H1 (cell line): ENCODE results near the gene RND2. TPM values are rescaled to one million over a fixed set of nuclear protein-coding genes. Genes with fewer than 3 reads are reported as not detected.
A peak's percentile ranks its signal among the peaks of the same experiment; 100 is the strongest.

Experiments
- BCL11A ChIP-seq, 2 experiments: IDR thresholded peaks; one replicate each; pipeline ENCODE4 v1.6.1; 2011; ENCODE audit warnings: low read depth in 2 of 2, low read length in 2 of 2, mild to moderate bottlenecking in 2 of 2
- GABPA ChIP-seq: IDR thresholded peaks from 2 replicates; pipeline ENCODE4 v1.6.1; 2011; ENCODE audit warnings: mild to moderate bottlenecking, low read length, moderate library complexity, borderline replicate concordance; ENCODE audit not compliant: insufficient read depth
- HDAC2 ChIP-seq, 2 experiments: fragments of 300-600 bp in 1 of 2; sonication (generic) in 1 of 2; IDR thresholded peaks; 2 replicates each; pipeline ENCODE4 v1.6.1; 2011 to 2012; ENCODE audit warnings: low read depth in 2 of 2, low read length in 2 of 2, mild to moderate bottlenecking in 2 of 2, moderate library complexity in 2 of 2, borderline replicate concordance in 1 of 2, inconsistent platforms in 1 of 2
- PHF8 ChIP-seq: fragments of 200-600 bp; sonication (generic); conservative IDR thresholded peaks from 2 replicates; pipeline ENCODE4 v1.7.1; 2012; ENCODE audit warnings: low read depth, mild to moderate bottlenecking, inconsistent platforms, low read length, moderate library complexity
- SIN3A ChIP-seq, 2 experiments: IDR thresholded peaks in 1 of 2; conservative IDR thresholded peaks in 1 of 2; 2 replicates each; pipeline ENCODE4 v1.6.1; 2011 to 2012; ENCODE audit warnings: low read length in 2 of 2, improper control_type of control experiment in 1 of 2, low read depth in 1 of 2, mild to moderate bottlenecking in 1 of 2
- SRF ChIP-seq: IDR thresholded peaks from 2 replicates; pipeline ENCODE4 v1.6.1; 2011; ENCODE audit warnings: mild to moderate bottlenecking, low read depth, low read length, moderate library complexity
- TBP ChIP-seq: IDR thresholded peaks from 2 replicates; pipeline ENCODE4 v1.6.1; 2011; ENCODE audit warnings: low read depth, low read length, improper control_type of control experiment
- YY1 ChIP-seq: IDR thresholded peaks from 2 replicates; pipeline ENCODE4 v1.6.1; 2011; ENCODE audit warnings: low read depth, mild to moderate bottlenecking, low read length
- polyA plus RNA-seq, 7 experiments: library from polyadenylated mRNA; depleted of rRNA in 3 of 7; stranded (reverse) in 5 of 7; unstranded in 2 of 7; fragments of >200 nt in 5 of 7; fragments of 200-250 nt in 2 of 7; gene quantifications; 1 replicate in 5 of 7; 2 replicates in 1 of 7; 4 replicates in 1 of 7; pipeline versions ENCODE4 v1.2.1 to v1.2.3, GENCODE V29; 2011 to 2013; ENCODE audit warnings: missing spikeins in 2 of 7, mixed read lengths in 2 of 7
- total RNA-seq: library from RNA; stranded (reverse); fragmentation: NEBNext Ultra II Directional; extraction: Animal tissue kit (Norgen Biotek cat#: 25700); gene quantifications from 2 replicates; pipeline ENCODE4 v1.2.1, GENCODE V29; 2021

The RND2 gene
- total and polyA plus RNA-seq, 2 of the 8 experiments (the other 6 are each of a cell fraction or from before 2014, with no cell fraction given): 51.3 to 61.4 TPM

- TF ChIP-seq SIN3A (conservative IDR thresholded peaks at IDR 0.05 in 1 of 2, IDR thresholded peaks at IDR 0.05 in 1 of 2; ENCODE audit: low read depth in 1 of 2, low read length in 2 of 2) (peak; percentile 72 to 97; a peak in 3 of 4 replicates), PHF8 (peak; percentile 57), YY1 (peak; percentile 95), BCL11A (IDR thresholded peaks at IDR 0.05; ENCODE audit: low read depth in 2 of 2, low read length in 2 of 2) (no peak), TBP (peak; percentile 40; the same call in 1 of the 2 replicates), GABPA (0 out of 2 replicates have a peak, but pooled peaks have one; percentile 22), HDAC2 (IDR thresholded peaks at IDR 0.05; ENCODE audit: borderline replicate concordance in 1 of 2, low read depth in 2 of 2, low read length in 2 of 2) (peak in 1 of 2 experiments; percentile 40; a peak in 1 of 4 replicates), SRF (no peak)
Observed at GRCh38 chr17:42980274-42980765, 44.7 kb upstream of the RND2 start, which contains the start of gene RUNDC1 (continued).
